Body of pancreas (tissue), 4 donors: ENCODE results near the gene KRTAP5-7.

Experiments used
- POLR2A ChIP-seq, 3 donors: fragments of 450-650 bp; IDR thresholded peaks; one replicate each; pipeline ENCODE4 v1.6.1; 2016; ENCODE audit warnings: antibody characterized with exemption in 3 of 3, mild to moderate bottlenecking in 2 of 3
- TF ChIP-seq, protein P1 (sequence below), 7 experiments: fragments of 450-650 bp in 4 of 7; fragments of 200-600 bp in 3 of 7; sonication (generic) in 3 of 7; IDR thresholded peaks; one replicate each; pipeline ENCODE4 v1.5.1; 2016 to 2019; ENCODE audit warnings: antibody characterized with exemption in 7 of 7

DNA sequence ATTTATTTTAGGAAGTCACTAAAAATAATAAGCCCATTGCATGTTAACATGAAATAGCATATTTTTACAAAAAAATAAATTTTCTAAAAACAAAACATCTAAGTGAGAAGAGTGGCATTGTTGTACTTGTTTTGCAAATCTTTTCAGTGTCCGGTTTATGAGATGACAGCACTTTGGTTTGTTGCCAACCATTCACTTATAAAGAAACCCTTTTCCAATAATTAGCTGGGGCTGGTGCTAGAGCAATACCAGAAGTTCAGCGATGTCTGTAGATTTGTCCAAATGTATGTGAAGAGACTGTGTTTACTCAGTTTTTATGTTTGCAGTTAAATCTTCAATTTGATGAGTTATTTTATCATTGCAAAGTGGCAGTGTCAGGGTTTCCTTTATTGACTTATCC lies 22.1 kb upstream of the KRTAP5-7 start:
- TF ChIP-seq, protein P1, sequence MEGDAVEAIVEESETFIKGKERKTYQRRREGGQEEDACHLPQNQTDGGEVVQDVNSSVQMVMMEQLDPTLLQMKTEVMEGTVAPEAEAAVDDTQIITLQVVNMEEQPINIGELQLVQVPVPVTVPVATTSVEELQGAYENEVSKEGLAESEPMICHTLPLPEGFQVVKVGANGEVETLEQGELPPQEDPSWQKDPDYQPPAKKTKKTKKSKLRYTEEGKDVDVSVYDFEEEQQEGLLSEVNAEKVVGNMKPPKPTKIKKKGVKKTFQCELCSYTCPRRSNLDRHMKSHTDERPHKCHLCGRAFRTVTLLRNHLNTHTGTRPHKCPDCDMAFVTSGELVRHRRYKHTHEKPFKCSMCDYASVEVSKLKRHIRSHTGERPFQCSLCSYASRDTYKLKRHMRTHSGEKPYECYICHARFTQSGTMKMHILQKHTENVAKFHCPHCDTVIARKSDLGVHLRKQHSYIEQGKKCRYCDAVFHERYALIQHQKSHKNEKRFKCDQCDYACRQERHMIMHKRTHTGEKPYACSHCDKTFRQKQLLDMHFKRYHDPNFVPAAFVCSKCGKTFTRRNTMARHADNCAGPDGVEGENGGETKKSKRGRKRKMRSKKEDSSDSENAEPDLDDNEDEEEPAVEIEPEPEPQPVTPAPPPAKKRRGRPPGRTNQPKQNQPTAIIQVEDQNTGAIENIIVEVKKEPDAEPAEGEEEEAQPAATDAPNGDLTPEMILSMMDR (IDR thresholded peaks at IDR 0.05), result no peak
- TF ChIP-seq POLR2A (IDR thresholded peaks at IDR 0.05), result no peak
